ENCODE data around the gene FOXO6. TPM values are rescaled to one million over a fixed set of nuclear protein-coding genes. Genes with fewer than 3 reads are reported as not detected.
"Not testable (repeated sequence)": the region's sequence is repeated elsewhere in the genome, so short reads cannot be mapped to it uniquely, and the experiment has no call there.

Gene FOXO6
- total RNA-seq, 1 donor from 2014 or later, result 1.7 TPM

DNA sequence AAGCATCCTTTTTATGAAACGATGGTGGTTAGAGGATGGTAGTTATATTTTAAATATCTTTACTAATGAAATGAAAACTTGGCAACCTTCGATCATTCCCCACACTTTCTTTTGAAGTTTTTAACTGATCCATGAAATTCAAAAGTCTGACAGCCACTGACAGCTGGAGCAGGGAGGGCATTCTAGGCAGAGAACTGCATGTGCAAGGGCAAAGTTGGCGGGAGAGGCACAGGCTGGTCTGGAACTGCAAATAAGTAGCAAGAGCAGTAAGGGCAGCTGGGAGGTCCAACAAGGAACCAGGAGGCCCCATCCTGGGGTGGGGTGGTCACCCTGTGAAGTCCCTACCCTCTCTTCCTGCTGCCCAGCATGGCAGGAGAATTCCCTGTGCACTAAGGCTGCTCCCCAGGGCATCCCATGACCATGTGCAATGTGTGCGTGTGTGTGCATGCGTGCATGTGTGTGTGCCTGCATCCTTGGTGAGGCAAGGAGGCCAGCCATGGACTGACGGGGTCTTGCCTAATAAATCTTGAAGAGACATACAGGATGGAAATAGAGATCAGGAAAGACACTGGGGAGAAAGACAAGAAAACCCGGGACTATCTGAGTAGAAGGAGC, 33.1 kb upstream of the FOXO6 start:
- DNase-seq (ENCODE audit: low spot score) (no peak), ATAC-seq (no peak)
- intact Hi-C loops (cut with DNase I), result no loop called here

DNA sequence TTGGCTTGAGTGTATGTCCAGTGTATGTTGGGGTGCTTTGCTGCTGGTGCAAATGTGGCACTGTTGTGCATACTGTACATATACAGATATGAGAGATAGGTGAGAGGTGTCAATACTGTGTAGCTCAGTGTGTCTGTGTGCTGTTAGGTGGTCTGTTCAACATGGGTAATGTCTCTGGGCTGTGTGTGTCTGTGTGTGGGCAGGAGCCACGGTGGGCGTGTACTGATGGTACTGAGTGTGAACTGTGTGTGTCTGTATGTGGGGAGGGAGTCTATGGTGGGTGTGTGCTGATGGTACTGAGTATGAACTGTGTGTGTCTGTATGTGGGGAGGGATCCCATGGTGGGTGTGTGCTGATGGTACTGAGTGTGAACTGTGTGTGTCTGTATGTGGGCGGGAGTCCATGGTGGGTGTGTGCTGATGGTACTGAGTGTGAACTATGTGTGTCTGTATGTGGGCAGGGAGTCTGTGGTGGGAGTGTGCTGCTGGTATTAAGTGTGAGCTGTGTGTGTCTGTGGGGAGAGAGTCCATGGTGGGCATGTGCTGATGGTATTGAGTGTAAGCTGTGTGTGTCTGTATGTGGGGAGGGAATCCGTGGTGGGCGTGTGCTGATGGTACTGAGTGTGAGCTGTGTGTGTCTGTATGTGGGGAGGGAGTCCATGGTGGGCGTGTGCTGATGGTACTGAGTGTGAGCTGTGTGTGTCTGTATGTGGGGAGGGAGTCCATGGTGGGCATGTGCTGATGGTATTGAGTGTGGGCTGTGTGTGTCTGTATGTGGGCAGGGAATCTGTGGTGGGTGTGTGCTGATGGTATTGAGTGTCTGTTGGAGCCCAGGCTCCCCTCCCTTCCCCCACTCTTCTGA, 32.2 kb upstream of the FOXO6 start:
- intact Hi-C loops (cut with DNase I), result no loop called here
- DNase-seq (ENCODE audit: low spot score) (no peak), ATAC-seq (no peak)

DNA sequence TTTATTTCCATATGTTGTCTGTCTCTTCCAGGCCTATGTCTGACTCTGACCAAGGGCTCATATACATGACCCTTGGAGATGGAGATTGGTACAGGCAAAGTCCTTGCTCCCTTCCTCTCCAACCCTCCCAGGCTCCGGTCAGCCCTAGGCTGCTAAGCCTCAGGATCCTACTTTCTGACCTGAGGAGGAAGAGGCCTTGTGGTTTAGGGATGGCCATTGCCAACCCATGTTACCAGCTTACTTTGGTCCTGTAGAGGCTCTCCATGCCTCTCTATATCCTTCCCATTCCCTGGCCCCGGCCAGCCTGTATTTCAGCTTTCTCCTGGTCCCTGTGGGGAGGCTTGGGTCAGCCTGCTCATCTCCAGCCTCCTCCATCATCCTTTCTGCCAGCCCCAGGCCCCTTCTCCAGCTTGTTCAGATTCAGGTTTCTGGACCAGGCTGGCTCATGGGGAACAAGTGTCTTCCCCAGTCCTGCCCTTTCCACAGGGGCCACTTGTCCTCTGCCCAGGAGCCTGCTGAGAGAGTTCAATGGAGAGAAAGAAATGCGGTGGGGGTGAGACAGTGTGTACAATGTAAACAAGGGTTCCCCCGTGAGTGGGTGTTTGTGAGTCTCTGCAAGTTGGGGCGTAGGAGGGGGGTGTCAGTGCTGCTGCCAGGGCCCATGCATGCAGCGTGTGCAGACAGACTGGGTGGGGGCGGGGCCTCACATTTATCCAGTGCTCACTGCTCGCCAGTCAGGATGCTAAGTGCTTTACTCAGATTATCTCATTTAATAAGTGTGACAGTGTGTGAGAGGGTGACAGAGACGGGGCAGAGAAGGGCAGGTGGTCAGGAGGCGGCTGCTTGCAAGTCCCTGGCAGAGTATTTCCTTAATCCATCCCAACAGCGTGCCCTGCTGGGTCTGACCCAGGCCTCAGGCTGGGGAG, 31.3 kb upstream of the FOXO6 start:
- DNase-seq (ENCODE audit: low spot score), result no peak
- intact Hi-C loops (cut with DNase I), result no loop called here
- no peak for ATAC-seq

DNA sequence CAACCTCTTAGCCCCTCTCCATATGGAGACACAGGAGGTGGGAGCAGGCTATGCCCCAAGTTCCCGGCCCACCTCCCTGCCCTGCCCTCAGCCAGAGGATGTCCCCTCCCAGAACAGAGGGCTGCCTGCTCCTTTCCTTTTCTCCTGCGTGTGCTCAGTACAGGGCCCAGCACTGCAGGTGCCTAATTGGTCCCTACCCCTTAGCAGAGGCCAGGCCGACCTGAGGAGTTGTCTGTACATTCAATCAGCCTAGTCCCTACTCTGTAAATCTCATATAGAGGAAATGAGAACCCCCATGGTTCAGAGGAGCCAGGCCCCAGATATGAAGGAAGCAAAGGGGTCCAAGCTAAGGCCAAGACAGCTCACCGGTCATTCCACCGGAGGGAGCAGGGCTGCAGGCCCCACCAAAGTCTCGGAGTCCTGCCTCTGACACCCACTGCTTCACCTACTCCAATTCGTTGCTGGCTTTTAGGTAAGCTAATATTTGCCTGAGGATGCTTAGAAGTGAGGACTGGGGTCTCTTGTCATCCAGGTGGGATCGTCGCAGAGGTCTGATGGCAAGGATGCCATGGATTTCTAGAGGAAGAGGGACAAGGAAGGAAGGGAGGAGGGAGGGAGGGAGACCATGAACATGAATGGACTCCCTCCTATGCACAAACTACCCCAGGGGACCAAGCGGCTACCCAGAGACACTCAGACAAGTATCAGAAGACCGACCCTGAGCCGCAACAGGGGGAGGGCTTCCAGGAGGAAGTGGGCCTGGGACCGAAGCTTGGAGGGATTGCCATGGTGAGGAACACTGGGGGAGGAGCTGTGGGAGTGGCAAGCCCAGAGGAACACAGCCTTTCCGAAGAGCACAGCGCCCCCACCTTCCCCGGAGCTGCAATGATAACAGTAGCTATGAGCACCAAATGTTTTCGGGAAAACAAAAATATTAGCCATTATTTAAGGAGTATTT, 30.4 kb upstream of the FOXO6 start:
- DNase-seq (ENCODE audit: low spot score) (no peak), ATAC-seq (no peak)
- intact Hi-C loops (cut with DNase I), result no loop called here

DNA sequence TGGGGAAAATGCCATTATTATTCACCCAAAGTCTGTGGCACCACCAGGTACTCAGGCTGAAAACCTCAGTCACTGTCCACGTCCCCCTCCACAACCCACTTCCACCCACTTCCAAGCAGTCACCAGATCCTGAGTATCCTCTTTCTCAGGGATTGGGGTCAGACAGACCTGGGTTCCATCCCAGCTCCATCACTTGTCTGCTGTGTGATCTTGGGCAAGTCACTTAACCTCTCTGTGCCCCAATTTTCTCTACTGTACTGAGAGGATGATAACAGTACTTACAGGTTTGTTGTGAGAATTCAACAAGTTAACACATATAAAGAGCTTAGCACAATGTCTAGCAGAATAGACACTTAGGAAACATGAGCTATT, 29.7 kb upstream of the FOXO6 start:
- DNase-seq (ENCODE audit: low spot score) (no peak), ATAC-seq (no peak)
- intact Hi-C loops (cut with DNase I), result no loop called here

DNA sequence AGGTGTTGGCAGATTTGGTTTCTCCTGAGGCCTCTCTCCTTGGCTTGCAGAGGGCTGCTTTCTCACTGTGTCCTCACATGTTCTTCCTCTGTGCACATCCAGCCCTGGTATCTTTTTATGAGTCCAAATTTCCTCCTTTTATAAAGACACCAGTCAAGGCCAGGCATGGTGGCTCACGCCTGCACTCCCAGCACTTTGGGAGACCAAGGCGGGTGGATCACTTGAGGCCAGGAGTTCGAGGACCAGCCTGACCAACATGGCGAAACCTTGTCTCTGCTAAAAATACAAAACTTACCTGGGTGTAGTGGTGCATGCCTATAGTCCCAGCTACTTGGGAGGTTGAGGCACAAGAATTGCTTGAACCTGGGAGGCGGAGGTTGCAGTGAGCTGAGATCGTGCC, 29.1 kb upstream of the FOXO6 start:
- DNase-seq (ENCODE audit: low spot score); ATAC-seq; intact Hi-C loops (cut with DNase I): not testable (repeated sequence)

DNA sequence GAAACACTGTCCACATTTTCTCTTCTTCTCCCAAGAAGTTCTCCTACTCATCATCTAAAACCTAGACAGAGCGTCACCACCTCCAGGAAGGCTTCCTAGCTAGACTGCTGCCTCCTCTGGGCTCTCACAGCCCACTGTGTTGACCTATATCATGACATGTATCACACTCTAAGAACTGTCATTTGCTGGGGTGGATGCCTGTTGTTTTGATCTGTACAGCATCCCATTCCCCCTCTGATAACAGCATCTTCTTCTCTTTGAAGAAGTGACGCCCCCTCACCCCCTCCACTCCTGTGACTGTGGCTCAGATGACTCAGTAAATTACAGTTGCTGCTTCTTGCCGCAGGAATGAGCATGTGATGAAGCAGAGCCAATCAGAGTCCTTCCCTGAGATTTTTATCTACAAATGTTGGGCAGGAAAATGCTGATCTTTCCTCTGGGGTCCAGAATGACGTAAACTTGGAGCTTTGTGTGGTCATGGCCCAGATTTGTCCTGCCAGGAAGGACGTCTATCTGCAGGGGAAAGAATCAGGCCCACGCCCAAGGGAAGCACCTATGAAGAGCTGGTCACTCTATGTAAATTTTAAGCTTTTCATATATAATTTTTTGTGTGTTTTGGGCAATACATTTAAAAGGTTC, 28.0 kb upstream of the FOXO6 start:
- no peak for DNase-seq (ENCODE audit: low spot score)
- intact Hi-C loops (cut with DNase I), result no loop called here
- no peak for ATAC-seq

DNA sequence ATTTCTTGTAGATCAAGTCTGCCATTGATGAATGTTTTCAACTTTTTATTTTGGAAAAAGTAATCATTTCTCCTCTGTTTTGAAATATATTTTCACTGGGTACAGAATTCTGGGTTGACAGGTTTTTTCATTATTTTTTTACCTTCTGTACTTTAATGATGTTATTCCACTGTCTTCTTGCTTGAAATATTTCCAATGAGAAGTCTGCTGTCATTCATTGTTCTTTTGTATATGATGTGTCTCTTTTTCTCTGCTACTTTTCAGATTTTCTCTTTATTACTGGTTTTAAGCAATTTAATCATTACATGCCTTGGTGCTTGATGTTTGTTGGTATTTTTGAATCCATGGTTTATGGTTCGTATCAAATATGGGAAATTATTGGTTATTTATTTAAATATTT, 22.4 kb upstream of the FOXO6 start:
- ATAC-seq (no peak), DNase-seq (ENCODE audit: low spot score) (no peak)
- intact Hi-C loops (cut with DNase I), result no loop called here

DNA sequence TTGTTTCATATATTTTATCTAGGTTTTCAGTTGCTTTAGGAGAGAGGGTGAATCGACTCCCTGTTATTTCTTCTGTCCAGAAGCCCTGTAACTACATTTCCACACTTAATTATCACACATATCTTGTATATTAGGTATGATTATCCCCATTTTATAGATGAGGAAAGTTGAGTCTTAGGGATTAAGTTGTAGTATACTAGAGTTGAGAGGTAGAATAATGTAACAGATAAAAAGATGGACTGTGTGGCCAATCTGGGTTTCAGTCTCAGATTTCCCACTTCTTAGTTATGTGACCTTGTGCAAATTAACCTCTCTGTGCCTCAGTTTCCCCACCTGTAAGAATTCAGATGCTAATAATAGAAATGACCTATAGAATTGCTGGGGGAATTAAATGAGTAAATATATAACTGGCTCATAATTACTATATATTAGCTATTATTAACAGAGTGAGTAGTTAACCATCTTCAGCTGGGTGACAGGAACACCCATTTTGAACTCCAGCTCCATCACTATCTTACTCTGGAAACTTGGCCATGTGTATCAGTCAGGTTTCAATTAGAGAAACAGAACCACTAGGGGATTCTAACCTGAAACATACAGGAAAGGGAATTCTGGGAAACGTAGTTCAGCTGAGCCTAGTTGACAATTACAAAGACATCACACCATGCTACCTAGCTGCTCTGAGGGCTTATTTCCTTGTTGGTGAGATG, 20.4 kb upstream of the FOXO6 start:
- DNase-seq (ENCODE audit: low spot score), result no peak
- intact Hi-C loops (cut with DNase I), result no loop called here
- no peak for ATAC-seq

DNA sequence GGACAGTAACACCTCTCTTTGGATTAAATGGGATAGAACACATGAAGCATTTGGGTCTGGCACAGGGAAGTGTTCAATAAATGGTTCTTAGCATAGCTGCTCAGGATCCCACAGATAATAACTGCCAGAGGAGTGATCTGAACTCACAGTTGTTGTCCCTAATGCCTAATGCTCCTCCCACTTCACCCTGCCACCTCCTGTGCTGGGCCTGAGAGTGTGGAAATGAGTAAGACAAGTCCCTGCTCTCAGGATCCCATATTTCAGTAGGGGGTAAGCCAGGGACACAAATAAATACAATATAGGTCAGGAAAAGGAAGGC, 19.9 kb upstream of the FOXO6 start:
- intact Hi-C loops (cut with DNase I), result no loop called here
- DNase-seq (ENCODE audit: low spot score) (no peak), ATAC-seq (no peak)

DNA sequence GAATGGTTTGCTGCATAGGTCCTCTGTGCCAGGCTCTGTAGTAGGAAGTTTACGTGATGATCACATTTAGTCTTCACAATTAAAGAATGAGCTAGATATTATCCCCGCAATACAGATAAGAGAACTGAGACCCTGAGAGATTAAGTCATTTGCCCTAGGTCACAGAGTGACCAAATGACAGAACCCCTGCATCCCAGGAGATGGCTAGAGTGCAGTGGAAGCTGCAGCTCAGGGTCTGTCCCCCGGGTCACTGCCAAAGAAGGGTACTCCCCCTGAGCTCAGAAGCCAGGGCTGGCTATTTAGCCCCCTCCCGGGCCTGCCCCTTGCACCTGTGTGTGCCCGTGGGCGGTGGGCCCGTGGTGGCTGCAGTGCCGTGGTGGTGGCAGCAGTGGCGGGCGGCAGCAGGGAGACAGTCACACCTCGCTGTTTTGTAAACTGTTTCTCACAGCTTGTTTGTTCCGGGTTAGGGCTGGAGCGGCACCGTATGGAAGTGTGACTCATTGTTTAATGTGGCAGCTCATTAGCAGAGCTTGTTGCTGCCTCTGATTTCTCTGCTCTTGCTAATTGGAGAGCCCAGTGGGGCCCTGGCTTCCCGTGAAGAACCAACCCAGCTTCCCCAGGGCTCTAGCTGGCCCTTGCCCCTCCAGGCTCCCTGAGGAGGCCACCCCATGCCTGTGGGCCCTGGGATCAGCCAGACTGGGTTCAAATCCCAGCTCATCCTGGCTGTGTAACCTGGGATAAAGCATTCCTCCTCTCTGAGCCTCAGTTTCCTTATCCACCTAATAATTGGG, 19.3 kb upstream of the FOXO6 start:
- ATAC-seq (no peak), DNase-seq (ENCODE audit: low spot score) (peak; percentile 26)
- intact Hi-C loops (cut with DNase I), result no loop called here

DNA sequence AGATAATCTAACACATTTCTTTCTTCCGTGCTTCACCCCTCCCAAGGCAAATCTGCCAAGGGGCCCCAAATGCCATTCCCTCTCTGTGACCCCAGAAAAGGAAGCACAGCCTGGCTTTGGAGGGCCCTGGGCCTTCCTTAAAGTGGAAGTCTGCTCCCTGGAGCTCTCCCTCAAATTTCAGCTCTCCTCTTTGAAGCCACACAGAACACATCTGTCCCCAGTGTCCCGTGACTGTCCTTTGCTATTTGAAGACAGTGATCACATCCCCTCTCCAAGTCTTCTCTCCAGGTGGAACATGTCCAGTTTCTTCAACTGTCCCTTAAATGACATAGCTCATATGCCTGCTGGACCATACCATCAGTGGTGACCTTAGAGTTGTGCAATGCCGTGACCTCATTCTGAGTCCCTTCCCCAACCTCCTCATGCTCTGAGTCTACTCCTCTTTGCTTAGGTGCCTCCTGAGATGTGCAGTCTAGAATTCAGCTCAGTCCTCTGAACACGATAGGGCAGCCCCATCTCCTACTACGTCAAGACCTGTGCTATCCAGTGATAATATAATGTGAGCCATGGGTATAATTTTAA, 18.4 kb upstream of the FOXO6 start:
- ATAC-seq (no peak), DNase-seq (ENCODE audit: low spot score) (peak; percentile 27)
- intact Hi-C loops (cut with DNase I), result no loop called here

DNA sequence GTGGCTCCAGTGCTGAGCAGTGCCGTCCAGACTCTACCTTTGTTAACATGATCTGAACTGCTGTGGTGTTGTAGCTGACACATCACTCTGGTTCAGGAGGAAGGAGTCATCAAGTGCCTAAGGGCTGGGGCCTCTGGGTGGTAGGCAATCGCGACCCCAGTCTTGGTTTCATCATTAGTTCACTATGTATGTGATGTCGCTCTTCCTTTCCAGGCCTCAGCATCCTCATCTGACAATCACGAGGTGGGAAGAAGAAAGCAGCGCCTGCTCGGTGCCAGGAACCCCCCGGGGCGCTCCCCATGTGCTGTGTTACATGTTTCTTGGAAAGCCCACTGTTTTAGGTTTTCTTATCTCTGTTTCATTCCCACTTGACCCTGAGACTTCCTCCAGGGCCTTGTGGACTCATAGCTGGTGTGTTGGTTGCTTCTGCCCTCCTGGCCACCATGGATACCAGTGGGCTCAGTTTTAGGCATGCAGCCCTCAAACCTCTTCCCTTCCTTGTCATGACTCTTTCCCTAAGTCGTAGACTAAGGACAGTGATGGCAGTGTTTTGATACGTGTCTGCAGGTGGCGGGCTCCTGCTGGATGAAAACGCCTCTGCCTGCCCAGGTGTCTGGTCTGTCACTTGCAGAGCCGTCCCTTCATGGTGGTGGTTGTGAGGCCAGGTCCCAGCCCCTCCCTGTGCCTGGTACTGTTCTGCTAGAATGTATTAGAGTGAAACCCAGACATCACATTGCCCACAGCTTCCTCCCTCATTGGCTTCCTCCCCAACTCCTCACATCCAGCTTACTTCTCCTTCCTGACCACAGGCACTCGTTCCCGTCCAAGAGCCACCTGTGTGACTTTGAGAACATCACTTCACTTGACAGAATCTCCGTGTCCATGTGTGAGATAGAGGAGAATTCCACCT, 17.2 kb upstream of the FOXO6 start:
- no peak for ATAC-seq
- intact Hi-C loops (cut with DNase I), result no loop called here
- DNase-seq (ENCODE audit: low spot score), result peak; percentile 22

DNA sequence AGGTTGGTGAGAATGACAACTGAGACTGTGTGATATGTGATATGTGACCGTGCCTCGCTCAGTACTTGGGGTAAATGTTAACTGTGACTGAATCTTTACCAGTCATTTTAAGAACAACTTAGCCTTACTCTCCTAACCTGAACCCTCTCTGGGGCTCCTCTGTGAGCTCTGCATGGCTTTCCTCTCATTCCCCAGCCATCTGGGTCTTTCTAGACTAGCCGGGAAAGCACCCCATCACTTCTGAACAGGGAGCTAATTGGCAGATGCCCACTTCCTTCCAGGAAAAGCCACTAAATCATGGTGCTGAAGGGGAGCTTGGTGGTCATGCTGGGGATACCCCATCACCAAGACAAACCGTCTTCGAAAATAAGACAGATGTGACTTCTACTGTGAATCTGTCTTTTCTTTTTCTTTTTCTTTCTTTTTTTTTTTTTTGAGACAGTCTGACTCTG, 16.5 kb upstream of the FOXO6 start:
- intact Hi-C loops (cut with DNase I), result no loop called here
- ATAC-seq (no peak), DNase-seq (ENCODE audit: low spot score) (no peak)

DNA sequence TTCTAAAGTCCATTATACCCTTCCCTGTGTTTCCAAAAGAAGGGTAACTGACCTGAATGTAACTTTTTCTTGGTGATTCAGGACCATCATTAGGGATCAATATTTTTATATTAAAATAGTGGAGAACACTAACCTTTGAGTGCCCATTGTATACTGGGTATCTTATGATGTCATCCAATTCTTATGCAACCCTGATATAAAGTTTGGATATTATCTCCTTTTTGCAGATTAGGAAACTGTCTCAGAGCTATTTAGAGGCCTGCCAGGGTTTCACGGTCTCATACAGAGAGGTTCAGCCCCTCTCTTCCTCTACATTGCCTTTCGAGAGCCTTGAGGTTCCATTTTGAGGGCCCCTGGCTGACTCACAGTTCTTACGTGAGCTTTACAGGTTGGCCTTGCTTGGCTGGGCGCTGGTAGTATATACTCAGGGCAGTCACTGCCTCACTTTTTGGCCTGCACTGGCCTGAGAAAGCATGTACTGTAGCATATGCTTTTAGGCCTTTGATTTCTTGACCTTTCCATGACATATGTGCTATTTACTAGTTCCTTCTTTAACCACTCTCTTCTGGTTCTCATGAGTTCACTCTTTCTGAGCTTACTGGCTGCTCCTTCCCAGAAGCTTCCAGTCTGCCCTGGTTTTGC, 15.7 kb upstream of the FOXO6 start:
- no peak for ATAC-seq
- DNase-seq (ENCODE audit: low spot score), result peak; percentile 30
- intact Hi-C loops (cut with DNase I), result no loop called here

Measured in sciatic nerve (tissue), 2 donors.